ENCODE data around the gene ABCA6. TPM values are rescaled to one million over a fixed set of nuclear protein-coding genes. Genes with fewer than 3 reads are reported as not detected.

Gene ABCA6
- polyA plus RNA-seq, 2 of the 4 experiments (the other 2 are of a cell fraction), result 0.05 TPM; not detected in 1

GRCh38 chr17:69159418-69159817 is 17.7 kb upstream of the ABCA6 start:
- Histone ChIP-seq H3K4me3 (no peak overlapping the region), H3K4me2 (no peak overlapping the region), H3K9me3 (no peaks in the 10 kb centered on the region), H3K4me1 (no peaks in the 10 kb centered on the region), H3K27ac (no peak overlapping the region)
- DNase-seq (ENCODE audit: low read depth in 1 of 2, low spot score in 1 of 2), result no peak
- ATAC-seq, result no peak
- POLR2A ChIA-PET, result no interaction called here
- no peak for FAIRE-seq
- TF ChIP-seq CEBPB (IDR thresholded peaks at IDR 0.05), result no peak
- no peak for TF ChIP-seq ESRRA (IDR thresholded peaks at IDR 0.05; ENCODE audit: borderline replicate concordance, low read length)
- TF ChIP-seq E2F6 (IDR thresholded peaks at IDR 0.05; ENCODE audit: borderline replicate concordance, low read depth), result no peak
- no peak for TF ChIP-seq CTCF (IDR thresholded peaks at IDR 0.05)
- TF ChIP-seq RARB (CRISPR knock-in tag; IDR thresholded peaks at IDR 0.05), result no peak
- TF ChIP-seq HES2 (IDR thresholded peaks at IDR 0.05), result no peak
- TF ChIP-seq HMGXB4 (CRISPR knock-in tag; IDR thresholded peaks at IDR 0.05; ENCODE audit: borderline replicate concordance), result no peak
- no peak for TF ChIP-seq ZC3H11A (IDR thresholded peaks at IDR 0.05)
- TF ChIP-seq HOXB13 (CRISPR knock-in tag; IDR thresholded peaks at IDR 0.05; ENCODE audit: low read depth), result no peak
- TF ChIP-seq RAD21 (conservative IDR thresholded peaks at IDR 0.05 in 1 of 2, IDR thresholded peaks at IDR 0.05 in 1 of 2), result no peak
- TF ChIP-seq ZSCAN20 (CRISPR knock-in tag; IDR thresholded peaks at IDR 0.05), result no peak
- TF ChIP-seq PBX3 (IDR thresholded peaks at IDR 0.05), result no peak
- no peak for TF ChIP-seq BCL3 (IDR thresholded peaks at IDR 0.05)
- TF ChIP-seq TFCP2L1 (CRISPR knock-in tag; IDR thresholded peaks at IDR 0.05), result no peak
- no peak for TF ChIP-seq SREBF2 (IDR thresholded peaks at IDR 0.05)
- no peak for TF ChIP-seq RNF2 (IDR thresholded peaks at IDR 0.05; ENCODE audit: borderline replicate concordance, low read depth)
- TF ChIP-seq HOXB5 (CRISPR knock-in tag; IDR thresholded peaks at IDR 0.05), result no peak
- no peak for TF ChIP-seq REST (IDR thresholded peaks at IDR 0.05)
- CTCF ChIA-PET, result no interaction called here
